ENCODE results near the gene STK32A.

The STK32A gene

GRCh38 chr5:147384346-147385193 is 149.7 kb downstream of the STK32A start:
- H3K79me1 ChIP-seq (replicated peaks; ENCODE audit: low read length, poor library complexity, severe bottlenecking): no peaks in the 10 kb centered on the region
- H3K4me1 ChIP-seq (ENCODE audit: control insufficient read depth, insufficient read depth, low read depth, low read length): no peaks in the 10 kb centered on the region
- no peak for DNase-seq
- H3K18ac ChIP-seq (ENCODE audit: low read depth in 1 of 2, low read length in 2 of 2): no peak overlapping the region
- no peak overlapping the region for H2AFZ ChIP-seq (ENCODE audit: low read depth, low read length)
- WGBS: 80% methylated on average over 2 of the region's 6 CpGs
- H3K9ac ChIP-seq (ENCODE audit: low read length): no peak overlapping the region
- no peak overlapping the region for H3K4me2 ChIP-seq (ENCODE audit: low read length, poor library complexity, severe bottlenecking)
- H2BK12ac ChIP-seq (ENCODE audit: low read length in 2 of 2): no peak overlapping the region
- H3K9me3 ChIP-seq (ENCODE audit: control insufficient read depth, low read length): no peaks in the 10 kb centered on the region
- H3K14ac ChIP-seq (ENCODE audit: low read length in 2 of 2): no peak overlapping the region
- H3K4ac ChIP-seq (ENCODE audit: low read depth in 1 of 2, low read length in 2 of 2): no peak overlapping the region
- H4K8ac ChIP-seq (ENCODE audit: low read length): no peak overlapping the region
- no peaks in the 10 kb centered on the region for H3K36me3 ChIP-seq (ENCODE audit: control insufficient read depth in 1 of 2, insufficient read depth in 2 of 2, low read depth in 1 of 2, low read length in 2 of 2)
- H3K4me3 ChIP-seq (ENCODE audit: insufficient read depth in 1 of 2, low read depth in 1 of 2, low read length in 2 of 2): no peak overlapping the region
- no peak overlapping the region for H2BK5ac ChIP-seq (ENCODE audit: low read depth, low read length, poor library complexity, severe bottlenecking)
- H2BK15ac ChIP-seq (ENCODE audit: low read depth, poor library complexity, severe bottlenecking): no peak overlapping the region
- H3K23ac ChIP-seq (ENCODE audit: low read length in 2 of 2): no peak overlapping the region
- no peak overlapping the region for H3K27ac ChIP-seq (ENCODE audit: low read length, poor library complexity, severe bottlenecking)
- H2AK5ac ChIP-seq (ENCODE audit: low read length, severe bottlenecking): no peak overlapping the region
- no peak overlapping the region for H4K91ac ChIP-seq (ENCODE audit: low read length)
- no peak overlapping the region for H2BK120ac ChIP-seq (ENCODE audit: low read depth, low read length)
- no peaks in the 10 kb centered on the region for H3K27me3 ChIP-seq (ENCODE audit: control insufficient read depth in 1 of 2, insufficient read depth in 1 of 2, low read length in 2 of 2)

- no peak overlapping the region for H2BK5ac ChIP-seq (ENCODE audit: low read depth, low read length, poor library complexity, severe bottlenecking)
- no peak overlapping the region for H3K4me3 ChIP-seq (ENCODE audit: insufficient read depth in 1 of 2, low read depth in 1 of 2, low read length in 2 of 2)
- no peak overlapping the region for H3K23ac ChIP-seq (ENCODE audit: low read length in 2 of 2)
- no peak overlapping the region for H4K8ac ChIP-seq (ENCODE audit: low read length)
- H3K9me3 ChIP-seq (ENCODE audit: control insufficient read depth, low read length): no peaks in the 10 kb centered on the region
- H3K27ac ChIP-seq (ENCODE audit: low read length, poor library complexity, severe bottlenecking): no peak overlapping the region
- no peak overlapping the region for H3K9ac ChIP-seq (ENCODE audit: low read length)
- H2BK12ac ChIP-seq (ENCODE audit: low read length in 2 of 2): no peak overlapping the region
- DNase-seq: no peak
- H3K4me2 ChIP-seq (ENCODE audit: low read length, poor library complexity, severe bottlenecking): no peak overlapping the region
- 96% methylated on average over 3 of the region's 4 CpGs for WGBS
- no peaks in the 10 kb centered on the region for H3K4me1 ChIP-seq (ENCODE audit: control insufficient read depth, insufficient read depth, low read depth, low read length)
- peaks cover 0 to 3% of the 10 kb centered on the region in 2 experiments for H3K36me3 ChIP-seq (ENCODE audit: control insufficient read depth in 1 of 2, insufficient read depth in 2 of 2, low read depth in 1 of 2, low read length in 2 of 2)
- H4K91ac ChIP-seq (ENCODE audit: low read length): no peak overlapping the region
- no peak overlapping the region for H3K18ac ChIP-seq (ENCODE audit: low read depth in 1 of 2, low read length in 2 of 2)
- H3K79me1 ChIP-seq (replicated peaks; ENCODE audit: low read length, poor library complexity, severe bottlenecking): peaks cover 2% of the 10 kb centered on the region
- no peak overlapping the region for H2AK5ac ChIP-seq (ENCODE audit: low read length, severe bottlenecking)
- no peak overlapping the region for H3K4ac ChIP-seq (ENCODE audit: low read depth in 1 of 2, low read length in 2 of 2)
- H2BK120ac ChIP-seq (ENCODE audit: low read depth, low read length): no peak overlapping the region
- no peak overlapping the region for H3K14ac ChIP-seq (ENCODE audit: low read length in 2 of 2)
- no peaks in the 10 kb centered on the region for H3K27me3 ChIP-seq (ENCODE audit: control insufficient read depth in 1 of 2, insufficient read depth in 1 of 2, low read length in 2 of 2)
- H2AFZ ChIP-seq (ENCODE audit: low read depth, low read length): no peak overlapping the region
- no peak overlapping the region for H2BK15ac ChIP-seq (ENCODE audit: low read depth, poor library complexity, severe bottlenecking)
Observed at GRCh38 chr5:147387109-147387508, 152.3 kb downstream of the STK32A start.

- no peak overlapping the region for H3K27ac ChIP-seq (ENCODE audit: low read length, poor library complexity, severe bottlenecking)
- no peak overlapping the region for H3K23ac ChIP-seq (ENCODE audit: low read length in 2 of 2)
- no peak overlapping the region for H2AK5ac ChIP-seq (ENCODE audit: low read length, severe bottlenecking)
- H3K9ac ChIP-seq (ENCODE audit: low read length): no peak overlapping the region
- H2BK12ac ChIP-seq (ENCODE audit: low read length in 2 of 2): no peak overlapping the region
- peaks cover 5 to 9% of the 10 kb centered on the region in 2 experiments for H3K36me3 ChIP-seq (ENCODE audit: control insufficient read depth in 1 of 2, insufficient read depth in 2 of 2, low read depth in 1 of 2, low read length in 2 of 2)
- no peak overlapping the region for H2AFZ ChIP-seq (ENCODE audit: low read depth, low read length)
- no peak overlapping the region for H3K4me3 ChIP-seq (ENCODE audit: insufficient read depth in 1 of 2, low read depth in 1 of 2, low read length in 2 of 2)
- no peak overlapping the region for H3K4me2 ChIP-seq (ENCODE audit: low read length, poor library complexity, severe bottlenecking)
- no peak overlapping the region for H4K91ac ChIP-seq (ENCODE audit: low read length)
- H3K4me1 ChIP-seq (ENCODE audit: control insufficient read depth, insufficient read depth, low read depth, low read length): no peaks in the 10 kb centered on the region
- H2BK15ac ChIP-seq (ENCODE audit: low read depth, poor library complexity, severe bottlenecking): no peak overlapping the region
- H3K14ac ChIP-seq (ENCODE audit: low read length in 2 of 2): no peak overlapping the region
- no peak for DNase-seq
- H4K8ac ChIP-seq (ENCODE audit: low read length): peak overlapping the region; percentile 0
- H3K27me3 ChIP-seq (ENCODE audit: control insufficient read depth in 1 of 2, insufficient read depth in 1 of 2, low read length in 2 of 2): no peaks in the 10 kb centered on the region
- no peaks in the 10 kb centered on the region for H3K9me3 ChIP-seq (ENCODE audit: control insufficient read depth, low read length)
- H3K4ac ChIP-seq (ENCODE audit: low read depth in 1 of 2, low read length in 2 of 2): no peak overlapping the region
- 61% methylated on average over 5 of the region's 7 CpGs for WGBS
- H2BK5ac ChIP-seq (ENCODE audit: low read depth, low read length, poor library complexity, severe bottlenecking): no peak overlapping the region
- H3K79me1 ChIP-seq (replicated peaks; ENCODE audit: low read length, poor library complexity, severe bottlenecking): peaks cover 2% of the 10 kb centered on the region
- H3K18ac ChIP-seq (ENCODE audit: low read depth in 1 of 2, low read length in 2 of 2): no peak overlapping the region
- no peak overlapping the region for H2BK120ac ChIP-seq (ENCODE audit: low read depth, low read length)
Observed at GRCh38 chr5:147388184-147389108, 153.6 kb downstream of the STK32A start.

DNA sequence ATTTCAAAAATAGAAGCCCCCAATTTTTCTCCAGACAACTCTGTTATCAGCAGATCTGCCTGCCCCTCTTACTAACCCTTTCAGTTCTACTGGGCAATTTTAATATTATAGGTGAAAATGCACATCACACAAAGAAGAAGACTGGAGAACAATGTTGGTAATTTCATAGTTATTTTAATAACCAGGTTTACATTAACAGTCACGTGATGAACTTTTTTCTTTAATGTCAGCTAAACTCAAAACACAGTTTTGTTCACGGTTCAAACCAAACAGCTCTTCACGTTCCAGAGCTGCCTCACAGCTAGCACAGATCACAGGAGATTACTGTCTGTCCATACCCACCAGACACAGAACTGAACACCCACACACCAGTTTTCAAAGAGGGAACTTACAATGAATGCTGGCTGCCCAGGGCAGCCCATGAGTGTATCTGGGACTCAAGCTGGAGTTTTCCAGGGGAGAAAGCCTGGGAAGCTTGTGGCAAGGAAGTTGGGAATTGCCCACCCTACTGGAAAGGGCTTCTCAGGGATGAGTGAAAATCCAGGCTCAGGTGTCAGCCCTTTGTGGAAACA is 155.9 kb downstream of the STK32A start:
- Histone ChIP-seq H3K4ac (ENCODE audit: low read depth in 1 of 2, low read length in 2 of 2) (no peak overlapping the region), H3K4me3 (ENCODE audit: insufficient read depth in 1 of 2, low read depth in 1 of 2, low read length in 2 of 2) (no peak overlapping the region)
- 72% methylated on average over 3 of the region's 3 CpGs for WGBS

More for the DNA sequence above, 155.9 kb downstream of the STK32A start:
- H3K27me3 ChIP-seq (ENCODE audit: control insufficient read depth in 1 of 2, insufficient read depth in 1 of 2, low read length in 2 of 2): no peaks in the 10 kb centered on the region
- H2BK15ac ChIP-seq (ENCODE audit: low read depth, poor library complexity, severe bottlenecking): no peak overlapping the region
- H3K14ac ChIP-seq (ENCODE audit: low read length in 2 of 2): no peak overlapping the region
- no peaks in the 10 kb centered on the region for H3K4me1 ChIP-seq (ENCODE audit: control insufficient read depth, insufficient read depth, low read depth, low read length)
- H3K9ac ChIP-seq (ENCODE audit: low read length): no peak overlapping the region
- no peak overlapping the region for H4K91ac ChIP-seq (ENCODE audit: low read length)
- H4K8ac ChIP-seq (ENCODE audit: low read length): no peak overlapping the region
- no peaks in the 10 kb centered on the region for H3K9me3 ChIP-seq (ENCODE audit: control insufficient read depth, low read length)
- DNase-seq: no peak
- H3K4me2 ChIP-seq (ENCODE audit: low read length, poor library complexity, severe bottlenecking): no peak overlapping the region
- H3K79me1 ChIP-seq (replicated peaks; ENCODE audit: low read length, poor library complexity, severe bottlenecking): peaks cover 6% of the 10 kb centered on the region
- H2AFZ ChIP-seq (ENCODE audit: low read depth, low read length): no peak overlapping the region
- H2BK12ac ChIP-seq (ENCODE audit: low read length in 2 of 2): no peak overlapping the region
- no peak overlapping the region for H2BK5ac ChIP-seq (ENCODE audit: low read depth, low read length, poor library complexity, severe bottlenecking)
- no peak overlapping the region for H2AK5ac ChIP-seq (ENCODE audit: low read length, severe bottlenecking)
- no peak overlapping the region for H3K18ac ChIP-seq (ENCODE audit: low read depth in 1 of 2, low read length in 2 of 2)
- no peak overlapping the region for H3K23ac ChIP-seq (ENCODE audit: low read length in 2 of 2)
- H3K27ac ChIP-seq (ENCODE audit: low read length, poor library complexity, severe bottlenecking): no peak overlapping the region
- peaks cover 18 to 22% of the 10 kb centered on the region in 2 experiments for H3K36me3 ChIP-seq (ENCODE audit: control insufficient read depth in 1 of 2, insufficient read depth in 2 of 2, low read depth in 1 of 2, low read length in 2 of 2)
- no peak overlapping the region for H2BK120ac ChIP-seq (ENCODE audit: low read depth, low read length)
